GM20431 (cell line): Measurements from ENCODE around the gene ANKRD40CL.
"Not testable (repeated sequence)": the region's sequence is repeated elsewhere in the genome, so short reads cannot be mapped to it uniquely, and the experiment has no call there.

Source experiments
- in situ Hi-C: fragments of 300-500 bp; cut with MseI, MboI; formaldehyde crosslinking; loops from one replicate; pipeline ENCODE4 v1.15.0; 2020; ENCODE audit warnings: low sequenced_read_pairs; ENCODE audit not compliant: unreplicated experiment

ANKRD40CL gene, protein sequence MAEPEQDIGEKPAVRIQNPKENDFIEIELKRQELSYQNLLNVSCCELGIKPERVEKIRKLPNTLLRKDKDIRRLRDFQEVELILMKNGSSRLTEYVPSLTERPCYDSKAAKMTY

DNA sequence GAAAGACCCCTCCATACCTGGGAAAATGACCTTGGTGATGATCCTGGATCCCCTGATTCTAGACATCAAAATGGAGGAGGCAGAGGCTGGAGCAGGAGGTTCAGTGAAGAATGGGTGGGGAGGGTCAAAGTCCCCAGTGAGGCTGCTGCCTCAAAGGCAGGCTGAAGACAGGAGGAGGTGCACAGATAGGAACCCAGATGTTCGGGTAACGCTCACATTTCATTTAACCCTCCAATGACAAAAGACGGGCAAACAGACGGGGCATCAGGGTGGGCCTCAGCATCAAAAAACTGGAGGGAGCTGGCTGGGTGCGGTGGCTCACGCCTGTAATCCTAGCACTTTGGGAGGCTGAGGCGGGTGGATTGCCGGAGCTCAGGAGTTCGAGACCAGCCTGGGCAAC, at the start of gene ANKRD40CL:
Gene ANKRD40CL, minus strand, starts transcription at position 73 of the 400 bp plus-strand sequence. CDS start 605 bp downstream, outside the sequence.
- in situ Hi-C loops: no loop called here

DNA sequence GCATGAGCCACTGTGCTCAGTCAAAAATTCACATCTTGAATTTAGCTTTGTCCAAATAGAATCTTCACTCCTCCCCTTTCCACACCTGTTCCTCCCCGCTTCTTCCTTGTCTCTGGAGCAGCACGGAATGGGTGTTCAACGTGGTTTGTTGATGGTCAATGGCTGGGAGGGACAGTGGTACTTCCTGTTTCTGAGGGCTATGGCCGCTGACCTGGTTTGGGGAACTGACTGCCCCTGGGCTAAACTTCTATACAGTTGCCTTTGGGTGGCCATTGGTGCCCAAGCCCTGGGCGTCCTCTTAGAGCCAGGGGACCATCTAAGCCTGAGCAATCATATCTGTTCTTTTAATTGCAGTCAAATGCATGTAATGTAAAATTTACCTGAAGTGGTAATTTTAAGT, 49.0 kb upstream of the ANKRD40CL start:
- in situ Hi-C loops: no loop called here

DNA sequence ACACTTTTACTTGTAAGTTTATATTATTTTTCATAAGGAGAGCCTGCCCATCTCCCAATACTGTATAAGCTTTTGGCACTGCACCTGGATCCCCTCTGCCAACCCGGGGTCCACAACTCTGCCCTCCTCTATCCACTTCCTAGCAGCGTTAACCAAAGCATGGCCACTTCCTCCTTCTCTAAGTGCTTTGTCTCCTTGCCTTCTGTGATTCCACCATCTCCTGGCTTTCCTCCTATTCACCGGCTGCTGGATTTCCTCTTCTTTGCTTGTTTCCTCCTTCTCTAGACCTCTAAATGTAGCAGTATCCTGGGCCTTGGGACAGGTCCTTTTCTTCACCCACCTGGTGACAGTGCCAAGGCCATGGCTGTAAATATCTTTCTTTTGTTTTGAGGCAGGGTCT, 48.1 kb upstream of the ANKRD40CL start:
- in situ Hi-C loops: no loop called here

DNA sequence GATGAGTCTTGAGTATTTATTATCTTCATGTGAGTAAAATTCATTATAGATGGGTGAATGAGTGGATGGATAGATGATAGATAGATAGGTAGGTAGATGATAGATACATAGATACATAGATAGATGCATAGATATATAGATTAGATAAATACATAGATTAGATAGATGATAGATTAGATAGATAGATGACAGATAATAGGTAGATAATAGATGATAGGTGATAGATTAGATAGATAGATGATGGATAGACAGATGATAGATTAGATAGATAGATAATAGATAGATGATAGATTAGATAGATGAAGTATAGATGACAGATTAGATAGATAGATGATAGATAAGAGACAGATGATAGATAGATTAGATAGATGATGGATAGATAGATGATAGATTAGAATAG, 46.3 kb upstream of the ANKRD40CL start:
- in situ Hi-C loops: no loop called here

DNA sequence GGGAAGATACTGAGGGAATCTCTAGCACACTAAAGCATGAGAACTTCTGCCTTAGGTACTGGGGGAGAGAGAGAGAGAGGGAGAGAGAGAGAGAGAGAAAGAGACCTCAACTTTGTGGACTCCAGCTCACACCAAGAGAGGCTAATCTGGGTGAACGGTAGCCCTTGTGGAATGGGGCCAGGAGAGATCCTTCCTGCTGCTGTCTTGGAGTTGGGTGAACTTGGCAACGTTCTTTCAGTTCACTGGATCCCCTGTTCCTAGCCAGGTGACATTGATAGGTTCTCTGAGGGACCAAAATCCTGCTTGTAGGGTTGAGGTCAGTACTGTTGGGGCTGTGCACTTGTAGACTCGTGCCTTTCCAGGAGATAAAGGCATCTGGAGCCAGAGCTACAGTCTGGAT, 41.6 kb upstream of the ANKRD40CL start:
- in situ Hi-C loops: no loop called here

DNA sequence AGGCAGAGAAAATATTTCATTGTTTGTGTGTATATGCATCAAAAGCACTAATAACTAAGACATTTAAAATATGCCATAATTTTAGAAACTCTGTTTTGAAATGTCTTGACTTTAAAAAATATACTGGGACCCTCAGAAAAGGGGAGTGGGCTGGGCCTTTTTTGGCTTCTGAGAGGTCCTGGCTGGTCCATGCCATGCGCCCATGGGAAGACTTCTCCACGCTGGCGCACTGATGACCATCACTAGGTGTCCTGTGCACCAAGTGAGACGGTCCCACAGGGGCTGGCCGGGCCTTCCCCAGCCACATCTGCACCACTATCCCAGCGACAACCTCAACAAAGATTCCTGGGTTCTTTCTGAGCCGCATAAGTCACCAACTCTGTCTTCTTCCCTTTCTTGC, 41.1 kb upstream of the ANKRD40CL start:
- in situ Hi-C loops: no loop called here

DNA sequence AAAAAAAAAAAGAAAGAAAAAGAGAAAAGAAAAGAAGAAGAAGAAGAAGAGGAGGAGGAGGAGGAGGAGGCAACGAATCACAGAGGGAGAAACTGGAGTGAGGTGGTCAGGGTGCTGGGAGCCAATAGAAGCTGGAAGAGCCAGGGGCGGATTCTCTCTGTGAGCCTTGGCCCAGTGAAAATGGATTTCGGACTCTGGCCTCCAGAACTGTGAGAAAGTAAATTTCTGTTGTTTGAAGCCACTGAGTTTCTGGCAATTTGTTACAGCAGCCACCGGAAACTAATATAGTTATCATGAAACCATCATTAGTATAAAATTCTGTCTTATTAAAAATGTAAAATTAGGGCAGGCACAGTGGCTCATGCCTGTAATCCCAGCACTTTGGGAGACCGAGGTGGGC, 40.4 kb upstream of the ANKRD40CL start:
- in situ Hi-C loops: no loop called here

DNA sequence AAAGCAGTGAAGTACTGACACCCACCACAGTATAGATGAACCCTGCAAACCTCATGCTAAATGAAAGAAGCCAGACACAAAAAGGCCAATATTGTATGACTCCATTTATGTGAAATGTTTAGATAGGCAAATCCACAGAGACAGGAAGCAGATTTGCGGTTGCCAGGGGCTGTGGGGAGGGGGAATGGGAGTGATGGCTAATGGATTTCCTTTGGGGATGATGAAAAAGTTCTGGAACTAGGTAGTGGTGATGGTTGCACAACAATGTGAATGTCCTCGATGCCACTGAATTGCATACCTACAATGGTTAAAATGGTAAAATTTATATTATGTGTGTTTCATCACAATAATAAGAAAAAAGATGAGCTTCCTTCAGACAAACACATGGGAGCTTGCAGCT, 39.7 kb upstream of the ANKRD40CL start:
- in situ Hi-C loops: no loop called here

DNA sequence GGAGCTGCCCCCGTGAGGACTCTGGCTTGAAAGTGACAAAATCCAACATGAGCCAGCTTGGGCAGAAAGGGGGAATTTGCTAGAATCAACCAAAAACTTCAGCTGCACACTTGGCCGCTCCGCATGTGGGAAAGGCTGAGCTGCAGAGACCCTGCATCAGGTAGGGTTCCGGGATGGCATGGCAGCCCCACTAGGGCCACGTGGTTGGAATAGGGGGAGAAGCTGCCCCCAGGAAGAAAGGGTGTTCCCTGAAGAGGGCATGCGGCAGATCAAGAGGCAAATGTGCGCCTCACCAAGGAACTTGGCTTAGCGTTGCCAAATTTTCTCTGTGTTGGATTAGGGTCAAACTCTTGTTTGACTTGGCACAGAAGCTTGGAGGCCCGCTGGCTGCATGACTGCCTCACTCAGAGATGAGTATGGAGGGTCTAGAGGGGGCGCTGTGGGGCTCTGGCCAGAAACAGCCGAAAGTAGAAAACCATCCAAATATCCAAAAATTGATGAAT, 38.9 kb upstream of the ANKRD40CL start:
- in situ Hi-C loops: no loop called here

DNA sequence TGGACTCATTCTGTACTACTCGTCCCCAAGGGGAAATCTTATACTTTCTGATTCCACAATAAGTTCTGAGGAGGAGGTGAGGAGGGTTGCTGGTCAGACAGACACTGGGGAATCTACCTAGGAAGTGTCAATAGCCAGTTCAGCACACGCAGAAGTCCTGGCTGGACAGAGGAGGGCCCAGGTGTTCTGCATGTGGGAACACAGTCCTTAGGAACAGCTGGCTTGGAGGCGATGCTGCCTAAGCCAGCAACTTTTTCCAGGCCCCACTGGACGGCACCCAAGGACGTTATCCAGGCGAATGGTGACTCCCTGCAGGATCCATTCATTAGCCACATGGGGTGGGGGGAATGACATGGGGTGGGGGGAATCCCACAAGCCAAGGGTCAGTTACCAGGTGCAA, 38.2 kb upstream of the ANKRD40CL start:
- in situ Hi-C loops: no loop called here

DNA sequence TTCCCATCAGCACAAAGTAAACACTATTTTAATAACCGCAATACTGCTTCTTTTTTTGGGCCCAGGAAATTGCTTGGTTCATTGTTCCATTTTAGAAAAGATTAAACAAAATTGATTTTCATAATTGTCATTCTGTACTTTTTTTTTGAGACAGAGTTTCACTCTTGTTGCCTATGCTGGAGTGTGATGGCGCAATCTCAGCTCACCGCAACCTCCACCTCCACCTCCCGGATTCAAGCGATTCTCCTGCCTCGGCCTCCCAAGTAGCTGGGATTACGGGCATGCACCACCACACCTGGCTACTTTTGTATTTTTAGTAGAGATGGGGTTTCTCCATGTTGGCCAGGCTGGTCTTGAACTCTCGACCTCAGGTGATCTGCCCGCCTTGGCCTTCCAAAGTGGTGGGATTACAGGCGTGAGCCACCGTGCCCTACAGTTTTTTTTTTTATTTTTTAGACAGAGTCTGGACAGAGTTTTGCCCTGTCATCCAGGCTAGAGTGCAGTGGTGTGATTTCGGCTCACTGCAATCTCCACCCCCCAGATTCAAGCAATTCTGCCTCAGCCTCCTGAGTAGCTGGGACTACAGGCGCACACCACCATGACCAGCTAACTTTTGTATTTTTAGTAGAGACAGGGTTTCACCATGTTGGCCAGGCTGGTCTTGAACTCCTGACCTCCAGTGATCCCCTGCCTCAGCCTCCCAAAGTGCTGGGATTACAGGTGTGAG, 37.6 kb upstream of the ANKRD40CL start:
- in situ Hi-C loops: not testable (repeated sequence)

DNA sequence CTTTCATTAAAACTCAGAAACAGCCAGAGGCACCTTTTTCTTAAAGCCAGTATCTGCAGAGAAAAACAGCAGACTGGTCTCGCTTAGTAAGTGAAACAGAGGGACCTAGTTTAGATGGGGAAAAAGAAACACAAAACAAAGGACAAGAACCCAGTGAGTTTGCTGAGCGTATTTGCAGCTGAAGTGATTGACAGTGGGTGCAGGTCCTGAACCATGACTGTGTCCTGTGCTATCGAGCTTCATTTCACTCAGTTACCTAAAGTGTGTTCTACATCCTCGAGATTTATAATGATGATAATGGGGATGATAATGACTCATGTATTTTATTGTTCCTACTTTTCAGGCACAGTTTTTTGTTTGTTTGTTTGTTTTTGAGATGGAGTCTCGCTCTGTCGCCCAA, 36.4 kb upstream of the ANKRD40CL start:
- in situ Hi-C loops: no loop called here

DNA sequence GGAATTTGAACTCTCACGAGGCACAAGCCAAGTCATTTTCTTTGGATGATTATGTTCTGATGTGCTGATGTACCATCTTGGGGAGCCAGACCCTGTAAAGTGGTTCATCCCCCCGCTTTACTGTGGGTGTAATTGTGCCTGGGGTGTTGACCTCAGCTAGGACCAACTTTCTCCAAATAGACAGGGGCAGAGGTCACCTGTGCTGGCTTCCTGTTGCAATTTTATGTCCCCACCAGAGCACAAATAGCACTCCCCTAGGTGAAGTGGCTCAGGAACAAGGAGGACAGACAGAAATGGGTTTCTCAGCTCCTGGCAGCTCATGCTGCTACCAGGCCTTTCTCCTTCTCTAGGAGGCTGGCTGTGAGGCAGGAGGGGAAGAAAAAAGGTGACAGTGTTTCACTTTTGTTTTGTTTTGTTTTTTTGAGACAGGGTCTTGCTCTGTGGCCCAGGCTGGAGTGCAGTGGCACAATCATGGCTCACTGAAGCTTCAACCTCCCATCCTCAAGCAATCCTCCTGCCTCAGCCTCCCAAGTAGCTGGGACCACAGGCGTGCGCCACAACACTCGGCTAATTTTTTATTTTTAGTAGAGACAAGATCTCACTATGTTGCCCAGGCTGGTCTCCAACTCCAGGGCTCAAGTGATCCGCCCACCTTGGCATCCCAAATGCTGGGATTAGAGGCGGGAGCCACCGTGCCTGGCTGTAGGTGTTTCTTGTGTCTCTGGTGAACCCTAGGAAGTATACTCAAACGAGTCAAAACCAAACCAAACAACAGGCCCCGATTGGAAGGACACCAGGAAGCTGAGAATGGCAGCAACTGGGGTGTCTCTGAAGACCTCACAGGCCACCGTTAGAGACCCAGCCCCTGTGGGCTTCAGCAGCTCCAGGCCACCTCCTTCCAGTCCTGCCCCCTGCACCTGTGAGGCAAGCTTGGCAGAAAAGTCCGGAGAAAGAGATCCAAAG, 35.6 kb upstream of the ANKRD40CL start:
- in situ Hi-C loops: no loop called here

DNA sequence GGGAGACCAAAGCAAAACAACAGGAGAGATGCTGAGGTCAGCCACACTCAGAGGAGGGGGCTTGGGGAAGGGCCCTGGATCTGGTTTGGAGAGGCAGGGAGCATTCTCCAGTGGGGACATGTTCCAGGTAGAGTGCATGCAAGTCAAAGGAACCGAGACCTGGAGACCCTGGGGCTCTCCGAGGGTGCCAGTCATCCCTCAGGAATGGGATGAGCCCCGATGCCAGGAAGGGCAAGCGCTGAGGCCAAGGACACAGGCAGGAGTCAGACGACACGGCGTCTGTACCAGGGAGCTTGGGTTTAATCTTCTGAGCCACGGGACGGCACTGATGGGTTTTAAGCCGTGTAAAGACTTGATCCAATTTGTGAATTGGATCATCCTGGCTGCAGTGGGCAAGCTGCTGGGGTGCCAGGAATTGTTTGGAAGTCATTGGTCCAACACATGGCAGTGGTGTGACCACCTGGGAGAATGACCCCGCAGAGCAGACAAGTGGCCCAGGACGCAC, 32.9 kb upstream of the ANKRD40CL start:
- in situ Hi-C loops: no loop called here

DNA sequence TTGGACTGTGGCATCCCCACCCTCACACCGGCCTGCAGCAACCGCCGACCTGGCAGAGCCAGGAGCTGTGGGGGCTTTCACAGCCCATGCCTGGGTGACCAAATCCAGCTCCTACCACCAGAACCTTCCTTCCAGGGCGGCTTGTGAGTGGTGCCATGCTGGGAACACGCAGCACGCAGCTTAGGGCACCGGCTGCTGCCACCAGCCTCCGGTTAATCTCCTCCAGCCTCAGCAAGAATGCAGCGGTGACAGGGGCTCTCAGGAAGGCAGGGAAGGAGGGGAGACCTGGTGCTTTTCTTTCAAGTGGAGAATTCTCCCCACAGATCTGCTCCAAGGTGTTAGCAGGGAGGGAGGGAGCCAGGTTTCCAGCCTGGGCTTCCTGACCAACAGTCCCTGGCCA, 32.3 kb upstream of the ANKRD40CL start:
- in situ Hi-C loops: no loop called here

DNA sequence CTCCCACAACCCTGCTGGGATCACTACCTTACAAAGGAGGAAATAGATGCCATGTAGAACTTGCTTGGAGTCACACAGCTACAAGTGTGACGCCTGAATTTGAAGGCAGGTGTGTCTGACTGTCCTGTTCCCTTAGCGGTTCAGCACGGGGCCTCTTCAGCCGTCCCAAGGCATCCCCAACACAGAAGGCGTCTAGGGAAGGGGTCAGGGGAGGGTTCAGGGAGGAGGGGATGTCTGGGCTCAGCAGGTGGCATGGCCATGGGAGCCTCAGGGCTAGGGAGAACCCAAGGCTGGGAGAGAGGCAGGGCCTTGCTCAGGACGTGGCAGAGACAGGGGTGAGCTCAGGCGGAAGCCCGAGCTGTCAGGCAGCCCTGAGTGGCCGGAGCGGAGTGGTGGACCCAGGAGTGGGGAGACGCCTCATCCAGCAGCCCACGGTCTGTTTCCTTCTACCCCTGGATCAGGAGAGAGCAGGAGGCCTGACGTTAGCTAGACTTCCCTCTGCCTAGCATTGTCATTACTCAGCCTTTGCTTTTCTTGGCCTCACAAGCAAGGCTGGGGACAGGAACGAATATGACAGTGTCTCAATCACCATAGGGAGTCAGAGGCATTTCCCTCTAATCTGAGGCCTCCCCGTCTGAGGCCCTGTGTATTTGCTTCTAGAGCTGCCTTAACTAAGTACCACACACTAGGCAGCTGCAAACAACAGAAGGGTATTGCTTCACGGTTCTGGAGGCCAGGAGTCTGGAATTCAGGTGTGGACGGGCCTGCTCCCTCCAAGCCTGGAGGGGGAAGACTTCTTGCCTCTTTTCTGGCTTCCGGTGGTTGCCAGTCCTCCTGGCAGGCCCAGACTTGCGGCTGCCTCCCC, 31.3 kb upstream of the ANKRD40CL start:
- in situ Hi-C loops: no loop called here

DNA sequence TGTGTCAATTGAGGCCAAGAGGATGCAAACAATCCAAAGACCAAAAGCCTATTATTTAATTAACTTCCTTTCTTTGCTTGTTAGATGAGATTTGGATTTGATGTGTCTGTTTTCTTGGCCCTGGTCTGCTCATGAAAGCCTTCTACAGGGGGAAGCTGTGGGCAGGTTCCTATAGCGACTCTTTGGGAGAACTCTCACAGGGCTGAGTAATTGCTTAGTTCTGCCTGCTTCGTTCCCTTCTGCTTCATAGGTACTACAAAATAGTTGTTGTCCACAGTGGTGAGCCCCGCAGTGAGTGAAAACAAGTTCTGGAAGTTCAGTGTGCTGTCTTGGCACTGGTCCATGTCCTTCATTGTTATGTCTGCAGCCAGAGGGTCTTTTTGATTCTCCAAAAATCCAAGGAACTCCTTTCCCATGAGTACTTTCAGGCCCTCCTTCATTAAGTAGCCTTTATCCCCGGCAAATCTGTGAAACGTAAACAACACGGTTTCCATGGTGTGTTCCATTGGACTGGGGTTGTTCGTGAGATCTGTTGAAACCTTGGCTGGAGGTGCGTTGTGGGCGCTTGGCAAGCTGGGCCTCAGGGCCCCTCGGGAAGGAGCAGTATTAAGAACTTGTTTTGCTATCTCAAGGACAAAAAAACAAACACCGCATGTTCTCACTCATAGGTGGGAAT, 30.0 kb upstream of the ANKRD40CL start:
- in situ Hi-C loops: no loop called here

DNA sequence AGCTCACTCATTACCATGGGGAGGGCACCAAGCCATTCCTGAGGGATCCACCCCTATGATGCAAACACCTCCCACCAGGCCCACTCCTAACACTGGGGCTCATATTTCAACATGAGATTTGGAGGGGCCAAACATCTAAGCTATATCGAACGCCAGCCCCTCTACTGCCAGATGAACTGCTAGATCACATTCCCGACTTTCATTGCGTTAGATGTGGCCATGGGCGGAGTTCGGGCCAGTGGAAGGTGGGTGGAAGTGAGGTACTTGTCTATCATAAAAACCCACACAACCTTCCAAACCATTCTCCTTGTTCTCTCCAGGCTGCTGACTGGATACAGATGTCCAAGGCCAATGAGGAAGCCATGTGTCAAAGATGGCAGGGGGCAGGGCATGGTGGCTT, 27.0 kb upstream of the ANKRD40CL start:
- in situ Hi-C loops: no loop called here

DNA sequence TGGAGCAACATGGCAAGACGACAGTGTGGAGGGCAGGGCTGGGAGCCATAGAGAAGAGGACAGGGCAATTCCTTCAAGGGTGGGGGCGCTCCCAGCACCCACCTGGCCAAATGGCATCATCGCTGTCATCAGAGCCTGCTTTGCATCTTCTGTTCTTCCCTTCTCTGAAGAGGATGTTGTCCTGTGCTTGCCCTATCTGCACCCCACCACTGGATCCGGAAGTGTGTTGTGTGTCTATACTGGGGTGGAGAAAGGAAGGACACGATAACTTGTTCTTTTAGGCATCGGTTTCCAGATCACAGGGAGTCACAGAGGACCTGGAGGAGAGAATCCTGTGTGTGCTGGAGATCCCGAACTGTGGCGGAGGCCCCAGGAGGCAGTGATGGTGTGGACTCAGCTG, 25.7 kb upstream of the ANKRD40CL start:
- in situ Hi-C loops: no loop called here
